Vagina (tissue), 2 donors: ENCODE measurements around the gene FAM53B.

Experiments
- CTCF ChIP-seq, 3 experiments: fragments of 450-650 bp in 2 of 3; fragments of 200-600 bp in 1 of 3; sonication (generic) in 1 of 3; IDR thresholded peaks; one replicate each; pipeline ENCODE4 v1.5.1; 2017 to 2019; ENCODE audit warnings: antibody characterized with exemption in 3 of 3, mild to moderate bottlenecking in 2 of 3, moderate library complexity in 2 of 3
- POLR2A ChIP-seq, 2 donors: fragments of 450-650 bp; IDR thresholded peaks; one replicate each; pipeline ENCODE4 v1.6.1; 2017; ENCODE audit warnings: antibody characterized with exemption in 2 of 2, mild to moderate bottlenecking in 2 of 2, moderate library complexity in 2 of 2
- POLR2AphosphoS5 ChIP-seq, 2 donors: sonication (generic); formaldehyde crosslinking; IDR thresholded peaks; one replicate each; pipeline ENCODE4 v1.9.0; 2017; ENCODE audit warnings: antibody characterized with exemption in 2 of 2, mild to moderate bottlenecking in 2 of 2, low read depth in 1 of 2; ENCODE audit not compliant: insufficient read depth in 1 of 2

- TF ChIP-seq CTCF (IDR thresholded peaks at IDR 0.05) (no peak), POLR2A (IDR thresholded peaks at IDR 0.05) (no peak), POLR2AphosphoS5 (IDR thresholded peaks at IDR 0.05; ENCODE audit: insufficient read depth in 1 of 2, low read depth in 1 of 2) (no peak)
These were observed 81.0 kb downstream of the FAM53B start for GRCh38 chr10:124663228-124663627.
